HG02798 (cell line): ENCODE data around the gene ZNF441.
A peak's percentile ranks its signal among the peaks of the same experiment; 100 is the strongest.
"Not testable (repeated sequence)": the region's sequence is repeated elsewhere in the genome, so short reads cannot be mapped to it uniquely, and the experiment has no call there.

Source experiments
- ATAC-seq: cut with Tn5 transposase; IDR thresholded peaks from one replicate; pipeline ENCODE4 v1.9.1; 2021; ENCODE audit warnings: mild to moderate bottlenecking; ENCODE audit not compliant: unreplicated experiment, poor library complexity

Gene ZNF441

DNA sequence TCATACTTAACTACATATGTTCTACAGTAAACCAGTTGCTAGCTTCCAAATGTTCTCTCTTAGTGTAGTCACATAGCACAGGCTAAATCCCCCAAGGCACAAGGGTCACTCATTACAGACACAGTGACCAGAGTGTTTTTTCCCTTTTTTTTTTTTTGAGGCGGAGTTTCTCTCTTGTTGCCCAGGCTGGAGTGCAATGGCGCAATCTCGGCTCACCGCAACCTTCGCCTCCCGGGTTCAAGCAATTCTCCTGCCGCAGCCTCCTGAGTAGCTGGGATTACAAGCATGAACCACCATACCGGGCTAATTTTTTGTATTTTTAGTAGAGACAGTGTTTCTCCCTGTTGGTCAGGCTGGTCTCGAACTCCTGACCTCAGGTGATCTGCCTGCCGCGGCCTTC, 9.9 kb downstream of the ZNF441 start:
- not testable (repeated sequence) for ATAC-seq

DNA sequence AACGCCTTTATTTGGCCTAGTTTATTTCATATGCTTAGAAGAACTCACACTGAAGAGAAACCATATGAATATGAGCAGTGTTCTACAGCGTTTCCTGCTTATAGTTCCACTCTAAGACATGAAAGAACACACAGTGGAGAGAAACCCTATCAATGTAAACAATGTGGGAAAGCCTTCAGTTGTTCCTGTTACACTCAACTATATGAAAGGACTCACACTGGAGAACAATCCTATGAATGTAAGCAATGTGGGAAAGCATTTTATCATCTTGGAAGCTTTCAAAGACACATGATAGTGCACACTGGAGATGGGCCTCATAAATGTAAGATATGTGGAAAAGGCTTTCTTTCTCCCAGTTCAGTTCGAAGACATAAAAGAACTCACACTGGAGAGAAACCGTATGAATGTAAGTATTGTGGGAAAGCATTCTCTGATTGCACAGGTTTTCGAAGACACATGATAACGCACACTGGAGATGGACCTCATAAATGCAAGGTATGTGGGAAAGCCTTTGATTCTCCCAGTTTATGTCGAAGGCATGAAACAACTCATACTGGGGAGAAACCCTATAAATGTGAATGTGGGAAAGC, 13.7 kb downstream of the ZNF441 start:
- ATAC-seq = no peak

- no peak for ATAC-seq
Observed at GRCh38 chr19:11781295-11782057, 14.7 kb downstream of the ZNF441 start.

GRCh38 chr19:11783767-11784166, 17.0 kb downstream of the ZNF441 start:
- no peak for ATAC-seq

DNA sequence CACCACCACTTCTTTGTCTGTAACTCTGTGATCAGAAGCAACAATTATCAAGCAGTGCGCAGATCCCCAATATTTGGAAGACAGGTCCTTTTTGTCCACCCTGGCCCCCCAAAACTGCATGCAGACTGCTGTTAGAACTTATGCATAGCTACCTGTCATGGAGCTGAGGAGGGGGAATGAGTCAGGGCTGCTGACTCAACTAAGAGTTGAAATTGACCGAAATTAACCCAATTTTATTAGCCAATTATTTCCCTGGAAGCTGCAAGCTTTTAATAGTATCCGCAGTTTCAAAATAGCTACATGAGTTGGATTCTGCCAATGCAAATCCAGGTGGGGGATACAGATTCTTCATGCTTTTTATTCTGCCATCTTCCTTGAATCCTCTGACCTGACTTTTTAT, 17.6 kb downstream of the ZNF441 start:
- no peak for ATAC-seq

DNA sequence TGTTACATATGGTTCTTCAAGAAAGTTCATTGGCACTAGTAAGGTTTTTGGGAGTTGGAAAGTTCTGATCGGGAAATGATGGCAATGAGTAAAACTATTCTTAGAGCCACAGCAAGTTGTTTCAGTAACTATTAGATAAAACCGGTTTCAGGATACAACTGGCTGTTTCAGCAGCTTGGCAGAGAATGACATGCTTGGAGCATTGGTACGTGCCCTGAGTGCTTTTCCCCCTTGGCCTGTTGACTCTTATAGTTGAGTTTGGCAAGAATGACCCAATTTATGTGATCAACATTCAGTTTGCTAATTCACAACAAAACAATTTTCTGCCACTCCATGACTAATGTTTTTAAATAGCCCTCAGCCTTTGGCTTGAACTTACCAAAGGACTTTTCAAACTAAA, 20.7 kb downstream of the ZNF441 start:
- ATAC-seq = no peak

- ATAC-seq = no peak
Observed at GRCh38 chr19:11792942-11793341, 26.1 kb downstream of the ZNF441 start.

GRCh38 chr19:11797491-11797890, 30.7 kb downstream of the ZNF441 start:
- no peak for ATAC-seq

GRCh38 chr19:11798391-11799330, 31.9 kb downstream of the ZNF441 start, which contains the start of gene ZNF491:
Gene ZNF491, plus strand, starts transcription at chr19:11798523. Its CDS starts 7,431 bp downstream, at chr19:11805954.
- ATAC-seq = peak; percentile 95

GRCh38 chr19:11806354-11807098, 39.7 kb downstream of the ZNF441 start:
- ATAC-seq = no peak

DNA sequence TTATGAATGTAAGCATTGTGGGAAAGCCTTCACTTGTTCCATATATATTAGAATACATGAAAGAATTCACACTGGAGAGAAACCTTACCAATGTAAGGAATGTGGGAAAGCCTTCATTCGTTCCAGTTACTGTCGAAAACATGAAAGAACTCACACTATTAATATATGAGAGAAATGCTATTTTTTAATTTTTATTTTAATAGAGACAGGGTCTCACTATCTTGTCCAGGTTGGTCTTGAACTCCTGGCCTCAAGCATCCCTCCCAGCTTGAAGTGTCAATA, 40.2 kb downstream of the ZNF441 start:
- no peak for ATAC-seq

- no peak for ATAC-seq
Observed at GRCh38 chr19:11813703-11814028, 46.9 kb downstream of the ZNF441 start.

- peak; percentile 99 for ATAC-seq
Observed at GRCh38 chr19:11814029-11814699, 47.4 kb downstream of the ZNF441 start, which contains the start of gene ZNF440. Gene ZNF440, plus strand, starts transcription at chr19:11814273. Its CDS starts 175 bp downstream, at chr19:11814448.

DNA sequence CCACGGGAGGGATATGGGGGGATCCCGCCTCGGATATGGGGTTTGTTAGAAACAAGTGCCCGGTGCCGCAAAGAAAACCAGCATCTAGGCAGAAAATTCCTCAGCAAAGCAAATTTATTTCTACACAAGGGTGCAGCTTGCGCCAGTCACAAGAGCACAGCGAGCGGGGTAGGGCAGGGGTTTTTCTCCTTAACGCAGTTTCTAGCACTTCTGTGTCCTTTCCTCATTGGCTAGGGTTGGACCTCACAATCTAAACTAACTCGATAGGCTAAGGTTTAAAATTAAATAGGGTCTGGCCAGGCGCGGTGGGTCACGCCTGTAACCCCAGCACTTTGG, 47.9 kb downstream of the ZNF441 start:
- ATAC-seq = no peak

- no peak for ATAC-seq
Observed at GRCh38 chr19:11821474-11822109, 54.8 kb downstream of the ZNF441 start.

GRCh38 chr19:11828957-11829876, 62.4 kb downstream of the ZNF441 start:
- not testable (repeated sequence) for ATAC-seq

- ATAC-seq = no peak
Observed at GRCh38 chr19:11832253-11832912, 65.6 kb downstream of the ZNF441 start.

GRCh38 chr19:11833541-11833940, 66.7 kb downstream of the ZNF441 start:
- no peak for ATAC-seq
